Heart left ventricle (tissue), 16 donors: Measurements from ENCODE around the gene ZNF839. TPM values are rescaled to one million over a fixed set of nuclear protein-coding genes. Genes with fewer than 3 reads are reported as not detected.

Source experiments
- ATAC-seq, 4 donors: fragments of 200-7000 bp; cut with Tn5 transposase; one replicate each; pipeline ENCODE4 v1.9.1; 2020 to 2022; ENCODE audit warnings: moderate library complexity in 4 of 4, mild to moderate bottlenecking in 3 of 4, moderate number of reproducible peaks in 1 of 4
- DNase-seq, 5 donors: peaks; one replicate each; pipeline ENCODE4 v3.0.0-alpha.2; 2020
- H3K27ac ChIP-seq, 12 donors: fragments of 200-600 bp; sonication (generic) in 4 of 12; one replicate each; pipeline versions ENCODE4 v1.5.0 to v1.8.0; 2016 to 2022; ENCODE audit warnings: mild to moderate bottlenecking in 2 of 12
- H3K27me3 ChIP-seq, 9 donors: fragments of 200-600 bp; sonication (generic) in 2 of 9; one replicate each; pipeline versions ENCODE4 v1.5.1 to v1.8.0; 2016 to 2022; ENCODE audit warnings: mild to moderate bottlenecking in 3 of 9
- H3K36me3 ChIP-seq, 9 donors: fragments of 200-600 bp; sonication (generic) in 2 of 9; one replicate each; pipeline versions ENCODE4 v1.5.0 to v1.8.0; 2018 to 2022; ENCODE audit warnings: mild to moderate bottlenecking in 2 of 9
- H3K4me1 ChIP-seq, 12 donors: fragments of 200-600 bp; sonication (generic) in 4 of 12; one replicate each; pipeline versions ENCODE4 v1.5.0 to v1.8.0; 2016 to 2022; ENCODE audit warnings: mild to moderate bottlenecking in 3 of 12
- H3K4me3 ChIP-seq, 12 donors: fragments of 200-600 bp; sonication (generic) in 4 of 12; one replicate each; pipeline versions ENCODE4 v1.5.0 to v1.8.0; 2017 to 2022; ENCODE audit warnings: mild to moderate bottlenecking in 9 of 12, moderate library complexity in 4 of 12
- H3K9me3 ChIP-seq, 12 donors: fragments of 200-600 bp; sonication (generic) in 4 of 12; one replicate each; pipeline versions ENCODE4 v1.5.0 to v1.8.0; 2016 to 2022; ENCODE audit warnings: mild to moderate bottlenecking in 1 of 12
- CTCF ChIP-seq, 12 donors: fragments of 200-600 bp; sonication (generic) in 4 of 12; IDR thresholded peaks; one replicate each; pipeline versions ENCODE4 v1.5.0 to v1.8.0; 2018 to 2022; ENCODE audit warnings: antibody characterized with exemption in 12 of 12, mild to moderate bottlenecking in 5 of 12
- POLR2A ChIP-seq, 2 donors: fragments of 450-650 bp; IDR thresholded peaks; one replicate each; pipeline ENCODE4 v1.6.1; 2017; ENCODE audit warnings: antibody characterized with exemption in 2 of 2, mild to moderate bottlenecking in 2 of 2, moderate library complexity in 2 of 2
- WGBS, 4 donors: extraction: QIAGEN DNeasy Blood & Tissue Kit in 2 of 4; methylation state at CpG; one replicate each; pipeline versions ENCODE4 v1.1.5 to v1.1.7; 2013 to 2018; 5-methylcytosine and 5-hydroxymethylcytosine counted together
- intact Hi-C, 10 donors: fragments of 100-400 bp; cut with DNase I; formaldehyde crosslinking; loops; one replicate each; pipeline versions ENCODE4 v1.11.1 to v1.14.2; 2022
- long read RNA-seq, 3 donors: library from polyadenylated mRNA; unstranded; transcript quantifications; one replicate each; pipeline ENCODE4 v2.0.0, GENCODE V29; 2020 to 2021
- polyA plus RNA-seq, 2 donors: library from polyadenylated mRNA; stranded (reverse); fragments of 200-250 nt; gene quantifications; one replicate each; pipeline ENCODE4 v1.2.3, GENCODE V29; 2013
- total RNA-seq, 9 donors: library from RNA; depleted of rRNA in 2 of 9; stranded (reverse); fragments of >200 nt in 2 of 9; fragmentation: NEBNext Ultra II Directional in 3 of 9; extraction: Animal tissue kit (Norgen Biotek cat#: 25700) in 3 of 9; gene quantifications; one replicate each; pipeline versions ENCODE4 v1.1.0 to v1.2.4, GENCODE V29; 2016 to 2023
- donor health status: ischemic (EF 13 %, LVEDD 7.1; RV severe dilation, severe dysfunction).
- donor health status: healthy with polysubstance abuse.
- donor health status: DM: no; HTN: yes; CAD: no.
- donor health status: DM: no; HTN: no; CAD: no.
- donor health status: ischemic (EF 25% LVEDD 6.9; RV normal size, moderate dysfunction).
- donor health status: ischemic (EF 25% LVEDD 5.7; RV mildly dilated, moderate dysfunction).
- donor health status: healthy.
- donor health status: DM: yes; HTN: yes; CAD: no.
- donor health status: ischemic (EF 35%, LVEDD 5.7; RV mildly dilated, moderate dysfunction).
- donor health status: nonischemic (EF 11% LVEDD 7.7; RV severe dilation, severe dysfunction).
- donor health status: DM: yes; HTN: yes; CAD: no.
- donor health status: PGD.
- donor health status: ischemic (EF 29% LVEDD 5.4; RV normal size, mild dysfunction).
- donor health status: nonischemic (EF 23%, LVEDD 6.1; RV moderate dilation, normal function).

ZNF839 gene
- total RNA-seq (10 to 100 TPM in 2 of 9 donors, 1 to 10 TPM in 7; 4.8 to 12.3 (median 8.9) TPM), polyA plus RNA-seq (1 to 10 TPM; 4.3 to 7.1 TPM)
- long read RNA-seq, donor 1, transcript ZNF839-202 (8 exons, 2,987 nt): major isoform, 9 of 19 reads
- long read RNA-seq, donor 1, partial matches to known transcripts: 4 of 19 reads
- long read RNA-seq, donor 1, other reads (novel, unspliced or antisense): 6 of 19 reads
- long read RNA-seq, donor 2, partial matches to known transcripts: 1 of 10 reads
- long read RNA-seq, donor 2, other reads (novel, unspliced or antisense): 5 of 10 reads
- long read RNA-seq, donor 3, partial matches to known transcripts: 0 of 7 reads
- long read RNA-seq, donor 3, other reads (novel, unspliced or antisense): 3 of 7 reads

GRCh38 chr14:102319351-102320032 lies at the start of gene ZNF839:
Gene ZNF839 (plus strand): TSS chr14:102319746. CDS start chr14:102319766, 20 bp downstream.
- H3K27me3 ChIP-seq: no peaks in the 10 kb centered on the region
- ATAC-seq (peak; percentile 60 to 82 (median 75)), DNase-seq (peak; percentile 93 to 96 (median 96))
- H3K9me3 ChIP-seq: no peaks in the 10 kb centered on the region
- intact Hi-C loops: loop anchor here in 9 of 10 donors (2.0 to 10.0 kb wide), 14 partner anchors 43 to 615 kb away; partner anchors contain the start of genes DYNC1H1 (in 5 of the 9), CINP (in 2 of the 9), HSP90AA1 (in 2 of the 9) and TECPR2 (in 2 of the 9)
- TF ChIP-seq POLR2A (IDR thresholded peaks at IDR 0.05) (peak in 1 of 2 donors; percentile 47), CTCF (IDR thresholded peaks at IDR 0.05) (no peak)
- peaks cover 0 to 6% (median 0%) of the 10 kb centered on the region in 9 donors for H3K36me3 ChIP-seq
- 1% methylated on average over 6 to 71 of the region's 71 CpGs for WGBS, 4 donors
- peak within 1 kb of the TSS; percentile 85 to 97 (median 96) for H3K27ac ChIP-seq
- peaks cover 0 to 56% (median 33%) of the 10 kb centered on the region in 12 donors for H3K4me1 ChIP-seq
- peak within 1 kb of the TSS; percentile 59 to 97 (median 78) for H3K4me3 ChIP-seq

GRCh38 chr14:102272392-102272791 lies 47.2 kb upstream of the ZNF839 start:
- 96 to 98% (median 96%) methylated on average over 5 of the region's 5 CpGs for WGBS, 4 donors
- Histone ChIP-seq H3K4me1 (no peaks in the 10 kb centered on the region), H3K27me3 (no peaks in the 10 kb centered on the region), H3K36me3 (no peaks in the 10 kb centered on the region), H3K9me3 (peaks cover 0 to 4% (median 0%) of the 10 kb centered on the region in 12 donors), H3K27ac (no peak overlapping the region), H3K4me3 (no peak overlapping the region)
- DNase-seq: no peak
- intact Hi-C loops: no loop called here
- ATAC-seq: no peak
- TF ChIP-seq POLR2A (IDR thresholded peaks at IDR 0.05): no peak
- TF ChIP-seq CTCF (IDR thresholded peaks at IDR 0.05): no peak

GRCh38 chr14:102275866-102276265 lies 43.7 kb upstream of the ZNF839 start:
- 96 to 97% (median 97%) methylated on average over 7 of the region's 7 CpGs for WGBS, 4 donors
- ATAC-seq (no peak), DNase-seq (no peak)
- Histone ChIP-seq H3K4me1 (peaks cover 0 to 11% (median 0%) of the 10 kb centered on the region in 12 donors), H3K9me3 (peaks cover 0 to 4% (median 0%) of the 10 kb centered on the region in 12 donors), H3K27ac (no peak overlapping the region), H3K27me3 (no peaks in the 10 kb centered on the region), H3K36me3 (peaks cover 0 to 19% (median 3%) of the 10 kb centered on the region in 9 donors), H3K4me3 (no peak overlapping the region)
- intact Hi-C loops: no loop called here
- no peak for TF ChIP-seq POLR2A (IDR thresholded peaks at IDR 0.05)
- no peak for TF ChIP-seq CTCF (IDR thresholded peaks at IDR 0.05)
